DMS153 treated with DMSO at 0.1 percent for 48 hours (cell line): ENCODE data around the gene GIT1.

Experiments
- DNase-seq: peaks from one replicate; lab custom pipeline; 2025; ENCODE audit not compliant: unreplicated experiment; lab: John Stamatoyannopoulos, UW

Gene GIT1

DNA sequence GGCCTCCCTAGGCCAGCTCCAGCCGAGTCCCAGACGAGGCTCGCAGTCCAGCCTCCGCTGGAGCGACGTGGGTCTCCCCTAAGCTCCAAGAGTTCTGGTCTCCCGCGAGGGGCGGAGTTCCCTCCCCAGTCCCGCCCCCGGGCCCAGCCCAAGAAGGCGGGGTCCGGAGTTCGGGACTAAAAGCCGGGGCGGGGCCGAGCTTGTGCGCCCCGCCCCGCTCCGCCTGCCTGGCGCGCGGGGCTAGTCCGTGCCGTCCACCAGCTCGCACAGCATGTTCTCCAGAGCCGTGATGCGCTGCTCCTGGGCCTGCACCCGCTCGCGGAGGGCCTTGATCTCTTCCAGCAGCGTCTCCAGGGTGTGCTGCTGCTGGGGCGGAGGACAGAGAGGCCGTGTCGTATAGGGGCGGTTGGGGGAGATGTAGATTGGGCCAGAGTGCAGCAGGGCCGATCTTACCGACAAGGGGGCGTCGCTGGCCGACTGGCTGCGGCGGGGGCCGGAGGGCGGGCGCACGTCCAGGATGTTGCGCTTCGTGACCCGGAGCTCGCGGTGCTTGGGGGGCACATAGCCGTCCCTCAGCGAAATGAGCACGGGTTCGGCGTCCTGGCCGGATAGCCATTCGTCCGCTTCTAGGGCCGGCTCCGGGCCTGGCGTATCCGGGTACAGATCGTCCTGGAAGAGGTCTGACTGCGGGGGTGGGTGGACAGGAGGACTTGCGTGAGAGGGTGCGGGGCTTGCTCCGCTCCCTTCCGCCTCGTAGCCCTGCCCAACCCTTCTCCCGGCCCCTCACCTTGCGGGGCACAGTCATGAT, 26.2 kb upstream of the GIT1 start:
- peak; percentile 80 for DNase-seq

DNA sequence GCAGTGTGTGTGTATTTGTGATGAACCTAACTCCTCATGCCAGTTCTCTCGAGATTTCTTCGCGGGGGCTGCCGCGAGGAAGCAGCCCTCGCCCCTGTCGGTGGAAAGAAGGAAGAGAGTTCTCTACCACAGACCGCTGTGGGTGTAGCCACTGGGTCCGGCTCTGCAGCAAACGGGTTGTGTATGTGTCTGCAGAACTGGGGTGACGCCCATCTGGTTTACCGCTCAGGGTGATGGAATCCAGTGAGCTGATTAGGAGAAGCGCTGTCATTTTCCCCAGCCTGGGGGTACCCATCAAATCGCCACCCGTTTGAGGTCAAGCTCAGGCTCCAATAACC, 25.6 kb upstream of the GIT1 start:
- no peak for DNase-seq

GRCh38 chr17:29614349-29615047, 25.1 kb upstream of the GIT1 start:
- no peak for DNase-seq

- no peak for DNase-seq
These were observed 24.4 kb upstream of the GIT1 start for GRCh38 chr17:29613856-29614255.

- DNase-seq: no peak
These were observed 23.9 kb upstream of the GIT1 start for GRCh38 chr17:29613352-29613837.

DNA sequence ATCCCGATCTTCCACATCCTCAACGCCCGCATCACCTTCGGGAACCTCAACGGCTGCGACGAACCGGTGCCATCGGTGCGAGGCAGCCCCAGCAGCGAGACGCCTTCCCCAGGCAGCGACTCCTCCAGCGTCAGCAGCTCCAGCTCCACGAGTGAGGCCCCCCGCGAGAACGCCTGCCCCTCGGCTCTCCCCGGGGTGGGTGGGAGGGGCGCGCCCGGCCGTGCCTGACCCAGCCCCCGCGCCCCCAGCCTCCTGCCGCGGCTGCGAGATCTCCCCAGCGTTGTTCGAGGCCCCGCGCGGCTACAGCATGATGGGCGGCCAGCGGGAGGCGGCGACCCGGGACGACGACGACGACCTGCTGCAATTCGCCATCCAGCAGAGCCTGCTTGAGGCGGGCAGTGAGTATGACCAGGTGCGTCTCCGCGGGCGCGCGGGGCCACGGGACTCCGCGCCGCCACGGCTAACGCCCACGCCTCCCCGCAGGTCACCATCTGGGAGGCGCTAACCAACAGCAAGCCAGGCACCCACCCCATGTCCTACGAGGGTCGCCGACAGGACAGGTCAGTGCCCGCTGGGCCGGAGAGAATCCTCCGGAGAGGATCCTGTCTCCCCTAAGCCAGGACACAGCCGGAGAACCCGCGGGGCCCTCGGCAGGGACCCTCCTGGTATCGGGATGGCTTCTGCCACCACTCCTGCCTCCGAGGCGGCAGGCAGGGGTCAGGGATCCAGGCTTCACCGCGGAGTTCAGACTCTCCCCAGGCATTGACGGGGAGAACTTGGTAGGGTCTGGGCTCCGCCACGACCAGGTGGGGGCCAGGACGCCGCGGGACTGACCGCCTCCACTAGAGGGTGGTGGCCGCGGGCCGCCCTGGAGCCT, 23.2 kb upstream of the GIT1 start:
- DNase-seq: no peak

- no peak for DNase-seq
These were observed 22.6 kb upstream of the GIT1 start for GRCh38 chr17:29612094-29612403.

DNA sequence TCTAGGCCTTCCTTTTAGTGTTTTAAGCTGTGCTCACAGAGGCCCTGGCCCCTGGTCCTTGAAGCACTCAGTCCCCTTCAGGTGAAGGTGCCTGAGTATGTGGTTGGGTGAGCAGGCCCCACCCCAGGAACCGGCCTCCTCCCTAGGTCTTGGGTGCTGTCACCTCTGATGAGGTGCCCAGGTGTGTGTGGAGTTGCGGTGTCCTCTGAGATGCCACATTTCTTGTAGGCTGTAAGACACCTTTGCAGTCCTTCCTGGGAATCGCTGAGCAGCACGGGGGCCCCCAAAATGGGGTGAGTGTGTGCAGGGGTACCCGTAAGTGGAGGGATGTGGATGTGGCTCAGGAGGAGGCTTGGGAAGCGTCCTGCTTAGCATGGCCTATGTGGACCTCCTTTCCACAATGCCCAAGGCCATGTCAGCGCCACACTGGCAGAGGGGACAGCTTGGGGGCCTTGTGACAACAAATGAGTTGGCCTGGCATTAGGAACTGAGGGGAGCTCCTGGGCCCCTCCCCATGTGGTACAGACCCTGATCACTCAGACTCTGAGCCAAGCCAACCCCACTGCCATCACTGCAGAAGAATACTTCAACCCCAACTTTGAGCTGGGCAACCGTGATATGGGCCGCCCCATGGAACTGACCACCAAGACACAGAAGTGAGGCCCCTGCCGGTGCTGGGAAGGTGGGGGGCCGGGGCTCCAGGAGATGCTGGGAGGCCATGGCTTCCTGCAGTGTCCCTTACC, 22.1 kb upstream of the GIT1 start:
- DNase-seq: no peak

GRCh38 chr17:29610395-29610794, 20.9 kb upstream of the GIT1 start:
- DNase-seq: no peak

DNA sequence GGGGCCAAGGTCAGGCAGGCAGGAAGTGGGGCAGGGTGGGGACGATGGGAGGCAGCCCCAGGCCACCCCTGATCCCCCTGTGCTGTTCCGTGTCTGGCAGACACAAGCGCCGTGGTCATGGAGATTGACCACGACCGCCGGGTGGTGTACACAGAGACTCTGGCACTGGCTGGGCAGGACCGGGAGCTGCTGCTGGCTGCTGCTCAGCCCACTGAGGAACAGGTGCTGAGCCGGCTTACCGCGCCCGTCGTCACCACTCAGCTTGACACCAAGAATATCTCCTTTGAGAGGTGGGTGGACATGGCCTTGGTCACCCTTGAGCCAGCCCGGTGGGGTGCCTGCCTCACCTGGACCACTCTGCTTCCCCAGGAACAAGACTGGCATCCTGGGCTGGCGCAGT, 19.5 kb upstream of the GIT1 start:
- DNase-seq: no peak

DNA sequence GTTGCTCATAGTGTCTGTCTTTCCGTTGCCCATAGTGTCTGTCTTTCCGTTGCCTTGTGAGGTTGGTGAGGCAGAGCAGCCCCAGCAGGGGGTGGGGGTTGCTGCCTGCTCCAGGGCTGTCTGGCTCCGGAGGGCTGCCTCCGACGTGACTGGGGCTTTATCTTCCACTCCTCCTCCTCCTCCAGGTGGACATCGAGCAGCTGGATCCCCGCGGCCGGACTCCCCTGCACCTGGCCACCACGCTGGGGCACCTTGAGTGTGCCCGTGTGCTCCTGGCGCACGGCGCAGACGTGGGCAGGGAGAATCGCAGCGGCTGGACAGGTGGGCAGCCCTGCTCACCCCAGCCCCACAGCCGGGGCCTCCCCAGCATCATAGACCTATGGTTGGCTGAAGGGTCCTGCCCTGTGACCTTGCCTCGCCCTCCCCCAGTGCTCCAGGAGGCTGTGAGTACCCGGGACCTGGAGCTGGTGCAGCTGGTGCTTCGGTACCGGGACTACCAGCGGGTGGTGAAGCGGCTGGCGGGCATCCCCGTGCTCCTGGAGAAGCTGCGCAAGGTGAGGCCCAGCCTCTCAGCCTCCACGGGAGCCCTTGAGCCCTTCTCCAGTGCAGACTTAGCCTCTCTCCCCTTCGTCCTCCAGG, 18.2 kb upstream of the GIT1 start:
- no peak for DNase-seq

GRCh38 chr17:29603109-29603674, 13.7 kb upstream of the GIT1 start:
- DNase-seq: no peak

DNA sequence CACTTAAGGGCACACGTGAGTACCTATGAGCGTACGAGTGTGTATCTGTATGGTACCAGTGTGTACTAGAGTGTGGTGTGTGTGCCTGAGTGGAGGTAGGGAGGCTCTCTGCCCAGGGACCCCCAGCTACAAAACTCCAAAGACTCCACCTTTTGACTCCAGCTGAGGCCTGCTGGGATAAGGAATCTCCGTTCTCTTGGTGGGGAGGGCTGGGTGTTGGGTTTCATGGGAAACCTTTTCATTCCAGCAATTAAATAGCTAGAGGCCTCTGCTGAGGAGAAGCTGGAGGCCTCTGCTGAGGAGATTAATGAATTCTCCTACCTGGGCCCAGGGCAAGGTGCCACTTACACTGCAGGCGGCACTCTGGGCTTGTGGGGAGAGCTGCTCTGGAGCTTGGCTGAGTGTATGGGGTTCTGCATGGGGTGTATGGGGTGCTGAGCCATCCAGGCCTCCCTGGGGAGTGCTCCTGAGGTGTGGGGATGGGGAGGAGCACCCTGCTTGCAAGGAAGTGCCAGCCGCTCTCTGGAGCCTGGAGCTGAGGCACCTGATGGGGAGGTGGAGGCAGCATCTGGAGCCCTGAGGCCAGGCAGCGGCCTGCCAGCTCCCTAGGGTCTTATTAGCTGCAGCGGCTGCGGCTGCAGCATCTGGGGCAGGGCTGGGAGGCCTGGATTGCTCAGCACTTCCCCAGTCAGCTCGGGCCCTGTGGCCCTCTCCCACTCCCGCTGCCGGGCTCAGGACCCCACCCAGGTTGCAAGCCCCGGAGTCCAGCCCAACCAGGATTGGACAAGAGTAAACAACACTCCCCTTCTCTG, 8.1 kb upstream of the GIT1 start:
- DNase-seq: no peak

DNA sequence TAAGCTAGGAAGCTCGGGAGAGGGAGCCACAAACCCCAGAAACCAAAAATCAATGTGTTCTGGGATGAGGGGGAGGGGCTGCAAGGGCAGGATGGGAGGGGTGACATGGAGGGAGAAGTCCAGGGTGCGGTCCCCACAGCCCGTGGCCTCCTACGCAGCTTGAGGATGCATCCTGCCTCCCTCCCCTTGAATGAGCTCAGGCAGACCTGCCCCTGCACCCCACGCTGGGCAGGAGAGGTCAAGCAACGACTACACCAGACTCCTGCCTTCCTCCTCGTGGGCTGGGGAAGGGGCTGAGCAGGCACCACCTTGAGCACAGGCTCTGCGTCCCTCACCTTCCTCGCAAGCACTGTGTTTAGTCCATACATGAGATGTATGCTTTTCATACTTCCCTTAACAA, 7.4 kb upstream of the GIT1 start:
- no peak for DNase-seq

- DNase-seq: no peak
These were observed 6.7 kb upstream of the GIT1 start for GRCh38 chr17:29595943-29596774.

GRCh38 chr17:29595107-29595942, 5.9 kb upstream of the GIT1 start:
- DNase-seq: no peak

GRCh38 chr17:29594519-29595090, 5.2 kb upstream of the GIT1 start:
- DNase-seq: no peak
